ENCODE results near the gene TFR2.

DNA sequence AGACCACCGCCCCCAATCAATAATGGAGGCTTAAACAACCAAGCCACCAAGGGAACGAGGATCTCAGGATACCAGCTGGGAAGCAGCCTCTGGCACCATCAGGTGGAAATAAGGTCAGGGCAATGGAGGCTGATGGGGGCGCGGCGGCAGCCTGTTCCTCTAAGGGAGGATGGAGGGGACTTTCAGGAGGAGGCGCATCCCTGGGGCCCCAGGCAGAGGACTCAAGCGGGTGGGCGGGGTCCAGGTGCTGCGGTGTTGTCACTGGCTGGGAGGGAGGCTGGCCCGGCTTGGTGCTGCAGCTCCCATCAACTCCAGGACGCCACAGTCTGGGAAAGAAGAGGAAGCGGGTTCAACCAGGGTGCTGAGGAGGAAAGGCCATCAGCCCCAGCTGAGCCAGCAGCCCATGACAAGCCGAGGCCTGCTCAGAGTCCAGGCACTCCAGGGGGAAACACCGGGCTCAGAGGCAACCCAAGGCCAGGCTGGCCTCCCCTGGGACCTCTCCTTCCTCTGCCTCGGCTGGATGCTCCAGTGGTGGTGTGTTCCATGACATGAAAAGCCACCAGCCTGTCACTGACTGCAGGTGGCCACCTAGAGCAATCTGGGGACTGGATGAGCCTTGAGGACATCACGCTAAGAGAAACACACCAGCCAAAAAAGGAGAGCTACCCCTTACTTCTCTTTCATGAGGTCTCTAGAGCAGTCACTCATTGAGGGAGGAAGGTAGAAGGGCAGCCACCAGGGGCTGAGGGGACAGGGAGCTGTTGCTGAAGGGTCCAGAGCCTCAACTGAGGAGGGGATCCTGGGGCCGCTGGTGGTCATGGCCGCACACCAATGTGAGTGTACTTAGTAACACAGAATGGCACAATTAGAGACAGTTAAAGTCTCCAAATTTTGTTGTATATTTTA is 48.1 kb upstream of the TFR2 start:
- TF ChIP-seq, protein P1, sequence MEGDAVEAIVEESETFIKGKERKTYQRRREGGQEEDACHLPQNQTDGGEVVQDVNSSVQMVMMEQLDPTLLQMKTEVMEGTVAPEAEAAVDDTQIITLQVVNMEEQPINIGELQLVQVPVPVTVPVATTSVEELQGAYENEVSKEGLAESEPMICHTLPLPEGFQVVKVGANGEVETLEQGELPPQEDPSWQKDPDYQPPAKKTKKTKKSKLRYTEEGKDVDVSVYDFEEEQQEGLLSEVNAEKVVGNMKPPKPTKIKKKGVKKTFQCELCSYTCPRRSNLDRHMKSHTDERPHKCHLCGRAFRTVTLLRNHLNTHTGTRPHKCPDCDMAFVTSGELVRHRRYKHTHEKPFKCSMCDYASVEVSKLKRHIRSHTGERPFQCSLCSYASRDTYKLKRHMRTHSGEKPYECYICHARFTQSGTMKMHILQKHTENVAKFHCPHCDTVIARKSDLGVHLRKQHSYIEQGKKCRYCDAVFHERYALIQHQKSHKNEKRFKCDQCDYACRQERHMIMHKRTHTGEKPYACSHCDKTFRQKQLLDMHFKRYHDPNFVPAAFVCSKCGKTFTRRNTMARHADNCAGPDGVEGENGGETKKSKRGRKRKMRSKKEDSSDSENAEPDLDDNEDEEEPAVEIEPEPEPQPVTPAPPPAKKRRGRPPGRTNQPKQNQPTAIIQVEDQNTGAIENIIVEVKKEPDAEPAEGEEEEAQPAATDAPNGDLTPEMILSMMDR (IDR thresholded peaks at IDR 0.05) = no peak
- TF ChIP-seq FOXK1 (CRISPR knock-in tag; IDR thresholded peaks at IDR 0.05) = no peak
- no peak for TF ChIP-seq JUN (CRISPR knock-in tag; IDR thresholded peaks at IDR 0.05)
